Measurements from ENCODE around the gene SVIL. TPM values are rescaled to one million over a fixed set of nuclear protein-coding genes. Genes with fewer than 3 reads are reported as not detected.

SVIL gene
- total RNA-seq, 1 donor from 2014 or later: 25.1 TPM

DNA sequence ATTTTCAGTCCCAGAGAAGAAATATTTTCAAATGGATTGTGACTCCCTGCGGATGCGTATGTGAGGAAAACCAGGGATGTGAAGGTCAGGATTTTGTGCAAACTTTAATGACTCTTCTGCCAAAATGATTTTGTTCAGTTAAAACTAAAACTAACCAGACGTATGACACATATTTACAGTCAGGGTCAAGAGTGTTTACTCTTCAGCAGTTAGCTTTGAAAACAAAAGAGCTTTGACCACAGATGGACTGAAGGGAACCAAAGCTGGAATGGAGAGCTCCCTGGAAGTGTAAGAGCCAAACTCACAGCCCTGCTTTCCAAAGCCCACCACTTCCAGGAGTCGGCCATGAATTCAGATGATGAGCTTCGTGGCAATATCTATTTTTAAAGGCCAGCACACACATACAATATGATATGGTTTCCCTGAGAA lies 15.5 kb downstream of the SVIL start:
- Histone ChIP-seq H3K4me3 (no peak overlapping the region), H3K36me3 (no peaks in the 10 kb centered on the region), H4K20me1 (ENCODE audit: low read depth) (peaks cover 66% of the 10 kb centered on the region), H3K27me3 (no peaks in the 10 kb centered on the region), H3K27ac (no peak overlapping the region), H3F3A (ENCODE audit: low read depth) (peaks cover 22% of the 10 kb centered on the region), H2AFZ (replicated peaks) (no peak overlapping the region), H3K4me1 (peaks cover 26% of the 10 kb centered on the region), H3K79me2 (ENCODE audit: low read depth) (peaks cover 59% of the 10 kb centered on the region), H3K9ac (no peak overlapping the region), H3K4me2 (no peak overlapping the region), H3K9me3 (ENCODE audit: low read depth) (no peaks in the 10 kb centered on the region)
- TF ChIP-seq EZH2phosphoT487 (IDR thresholded peaks at IDR 0.05): no peak
- TF ChIP-seq, protein P1, sequence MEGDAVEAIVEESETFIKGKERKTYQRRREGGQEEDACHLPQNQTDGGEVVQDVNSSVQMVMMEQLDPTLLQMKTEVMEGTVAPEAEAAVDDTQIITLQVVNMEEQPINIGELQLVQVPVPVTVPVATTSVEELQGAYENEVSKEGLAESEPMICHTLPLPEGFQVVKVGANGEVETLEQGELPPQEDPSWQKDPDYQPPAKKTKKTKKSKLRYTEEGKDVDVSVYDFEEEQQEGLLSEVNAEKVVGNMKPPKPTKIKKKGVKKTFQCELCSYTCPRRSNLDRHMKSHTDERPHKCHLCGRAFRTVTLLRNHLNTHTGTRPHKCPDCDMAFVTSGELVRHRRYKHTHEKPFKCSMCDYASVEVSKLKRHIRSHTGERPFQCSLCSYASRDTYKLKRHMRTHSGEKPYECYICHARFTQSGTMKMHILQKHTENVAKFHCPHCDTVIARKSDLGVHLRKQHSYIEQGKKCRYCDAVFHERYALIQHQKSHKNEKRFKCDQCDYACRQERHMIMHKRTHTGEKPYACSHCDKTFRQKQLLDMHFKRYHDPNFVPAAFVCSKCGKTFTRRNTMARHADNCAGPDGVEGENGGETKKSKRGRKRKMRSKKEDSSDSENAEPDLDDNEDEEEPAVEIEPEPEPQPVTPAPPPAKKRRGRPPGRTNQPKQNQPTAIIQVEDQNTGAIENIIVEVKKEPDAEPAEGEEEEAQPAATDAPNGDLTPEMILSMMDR (IDR thresholded peaks at IDR 0.05): no peak
- TF ChIP-seq EZH2 (IDR thresholded peaks at IDR 0.05): no peak
- peaks cover 4% of the 10 kb centered on the region for H3K36me3 Mint-ChIP-seq
- no peak for DNase-seq (ENCODE audit: low spot score)
- no peaks in the 10 kb centered on the region for H3K27me3 Mint-ChIP-seq (ENCODE audit: insufficient read depth, low read depth)
- H3K4me1 Mint-ChIP-seq: peaks cover 42% of the 10 kb centered on the region
- H3K27ac Mint-ChIP-seq: no peak overlapping the region
- H3K4me3 Mint-ChIP-seq: no peak overlapping the region
- peaks cover 8% of the 10 kb centered on the region for H3K9me3 Mint-ChIP-seq

DNA sequence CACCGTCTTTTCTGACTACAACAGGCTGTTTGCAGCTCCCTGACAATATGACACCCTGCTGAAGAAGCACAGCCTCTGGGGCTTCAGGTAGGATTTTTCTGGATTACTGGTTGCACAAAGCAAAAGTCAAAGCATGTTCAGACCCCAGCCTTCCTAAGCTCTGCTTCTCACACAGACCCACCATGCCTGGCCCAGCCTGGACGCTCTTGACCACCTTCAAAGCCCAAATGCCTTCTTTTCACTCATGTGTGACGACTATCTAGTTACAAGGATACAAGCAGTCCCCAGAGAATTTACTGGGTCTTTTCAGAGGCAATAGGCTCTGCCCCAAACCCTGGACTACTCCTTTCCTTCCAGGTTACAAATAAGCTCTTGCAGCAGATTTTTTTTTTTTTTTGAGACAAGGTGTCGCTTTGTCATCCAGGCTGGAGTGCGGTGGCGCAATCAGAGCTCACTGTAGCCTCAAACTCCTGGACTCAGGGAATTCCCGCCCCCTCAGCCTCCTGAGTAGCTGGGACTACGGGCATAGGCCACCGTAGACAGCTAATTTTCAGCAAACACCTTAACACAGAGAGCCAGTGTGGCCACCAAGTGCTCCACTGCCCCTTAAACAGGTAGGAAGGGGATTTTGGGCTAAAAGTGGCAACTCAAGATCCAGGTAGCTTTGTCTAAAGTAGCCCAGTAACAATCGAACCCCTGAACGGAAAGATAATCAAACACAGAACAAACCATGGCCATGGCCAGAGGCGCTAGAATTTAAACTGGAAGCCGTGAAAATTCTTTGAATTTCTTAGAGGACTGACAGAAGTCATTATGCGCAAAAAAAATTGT lies 16.2 kb downstream of the SVIL start:
- no peak overlapping the region for H3K9ac ChIP-seq
- no peak overlapping the region for H2AFZ ChIP-seq (replicated peaks)
- H3K36me3 ChIP-seq: no peaks in the 10 kb centered on the region
- peak overlapping the region; percentile 62 for H3K4me2 ChIP-seq
- peak overlapping the region; percentile 66 for H3K4me3 Mint-ChIP-seq
- H3K27ac ChIP-seq: peak overlapping the region; percentile 12
- H3K4me1 ChIP-seq: peaks cover 26% of the 10 kb centered on the region
- peak; percentile 45 for DNase-seq (ENCODE audit: low spot score)
- H3K27me3 ChIP-seq: no peaks in the 10 kb centered on the region
- peaks cover 22% of the 10 kb centered on the region for H3F3A ChIP-seq (ENCODE audit: low read depth)
- H3K9me3 Mint-ChIP-seq: peaks cover 8% of the 10 kb centered on the region
- TF ChIP-seq, protein P1 (IDR thresholded peaks at IDR 0.05): no peak
- no peak for TF ChIP-seq EZH2phosphoT487 (IDR thresholded peaks at IDR 0.05)
- no peak overlapping the region for H3K4me3 ChIP-seq
- H3K27me3 Mint-ChIP-seq (ENCODE audit: insufficient read depth, low read depth): no peaks in the 10 kb centered on the region
- no peaks in the 10 kb centered on the region for H3K9me3 ChIP-seq (ENCODE audit: low read depth)
- peaks cover 61% of the 10 kb centered on the region for H4K20me1 ChIP-seq (ENCODE audit: low read depth)
- peaks cover 42% of the 10 kb centered on the region for H3K4me1 Mint-ChIP-seq
- peak overlapping the region; percentile 62 for H3K27ac Mint-ChIP-seq
- H3K36me3 Mint-ChIP-seq: peaks cover 6% of the 10 kb centered on the region
- peaks cover 59% of the 10 kb centered on the region for H3K79me2 ChIP-seq (ENCODE audit: low read depth)

DNA sequence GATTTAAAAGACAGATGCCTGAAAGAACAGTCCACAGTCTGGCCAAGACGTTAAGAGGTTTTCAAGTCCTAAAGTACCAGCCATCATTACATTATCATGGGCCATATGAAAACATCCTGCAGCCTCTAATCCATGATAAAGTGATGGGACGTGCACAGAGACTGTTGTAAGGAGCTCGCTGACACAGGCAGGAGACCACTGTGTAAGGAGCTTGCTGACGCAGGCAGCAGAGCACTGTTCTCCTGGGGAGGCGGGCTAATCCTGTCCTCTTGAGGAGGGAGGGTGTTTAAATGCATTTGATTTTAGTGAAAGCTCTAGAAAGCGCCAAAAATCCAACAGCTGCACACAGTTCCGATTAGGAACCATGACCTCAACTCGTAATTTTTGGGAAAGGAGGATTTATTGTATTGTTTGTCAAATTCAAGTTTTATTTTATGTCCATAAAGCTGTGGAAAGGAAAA lies 16.9 kb downstream of the SVIL start:
- peak overlapping the region; percentile 62 for H3K4me2 ChIP-seq
- H3K4me1 ChIP-seq: peaks cover 26% of the 10 kb centered on the region
- H3K36me3 Mint-ChIP-seq: peaks cover 6% of the 10 kb centered on the region
- peak overlapping the region; percentile 12 for H3K27ac ChIP-seq
- H4K20me1 ChIP-seq (ENCODE audit: low read depth): peaks cover 54% of the 10 kb centered on the region
- H3K4me3 Mint-ChIP-seq: no peak overlapping the region
- no peaks in the 10 kb centered on the region for H3K27me3 Mint-ChIP-seq (ENCODE audit: insufficient read depth, low read depth)
- H3K9me3 Mint-ChIP-seq: peaks cover 8% of the 10 kb centered on the region
- H3K9me3 ChIP-seq (ENCODE audit: low read depth): no peaks in the 10 kb centered on the region
- peak; percentile 43 for DNase-seq (ENCODE audit: low spot score)
- no peak overlapping the region for H2AFZ ChIP-seq (replicated peaks)
- H3K27ac Mint-ChIP-seq: peak overlapping the region; percentile 76
- peaks cover 22% of the 10 kb centered on the region for H3F3A ChIP-seq (ENCODE audit: low read depth)
- H3K36me3 ChIP-seq: no peaks in the 10 kb centered on the region
- H3K4me1 Mint-ChIP-seq: peaks cover 36% of the 10 kb centered on the region
- no peak overlapping the region for H3K4me3 ChIP-seq
- no peak for TF ChIP-seq EZH2phosphoT487 (IDR thresholded peaks at IDR 0.05)
- TF ChIP-seq, protein P1 (IDR thresholded peaks at IDR 0.05): no peak
- no peak for TF ChIP-seq EZH2 (IDR thresholded peaks at IDR 0.05)
- H3K79me2 ChIP-seq (ENCODE audit: low read depth): peaks cover 59% of the 10 kb centered on the region
- no peaks in the 10 kb centered on the region for H3K27me3 ChIP-seq
- no peak overlapping the region for H3K9ac ChIP-seq
